Activated T-helper 9 cell treated with anti-CD3 and anti-CD28 coated beads, Interleukin-2, amount 50 U/mL, for 16 hours (primary cell): ENCODE data around the gene SMCO2.

Experiments
- DNase-seq: peaks from one replicate; pipeline ENCODE4 v3.0.0-alpha.2; 2020; ENCODE audit warnings: low read depth

Gene SMCO2

DNA sequence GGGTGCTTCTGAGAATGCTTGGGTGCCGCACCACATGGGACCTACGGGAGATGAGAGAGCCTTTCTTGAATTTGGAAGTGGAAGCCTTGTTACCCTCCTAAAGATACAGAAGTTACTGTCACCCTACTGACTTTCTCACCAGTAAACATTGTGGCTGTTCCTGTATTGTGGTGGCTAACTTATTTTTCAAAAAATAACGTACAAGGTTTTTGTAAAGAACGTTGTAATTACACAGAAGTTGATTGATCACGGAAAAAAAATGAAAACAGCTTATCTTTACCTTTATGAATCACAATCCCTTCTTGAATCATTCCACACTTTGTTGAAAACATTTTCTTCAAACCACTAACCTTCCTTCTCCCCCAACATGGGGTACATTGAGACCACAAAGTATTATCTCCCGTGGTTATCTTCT, 55.5 kb downstream of the SMCO2 start:
- no peak for DNase-seq

- no peak for DNase-seq
Observed at GRCh38 chr12:27504507-27504906, 58.0 kb downstream of the SMCO2 start.

- DNase-seq = no peak
Observed at GRCh38 chr12:27505109-27505508, 58.6 kb downstream of the SMCO2 start.

DNA sequence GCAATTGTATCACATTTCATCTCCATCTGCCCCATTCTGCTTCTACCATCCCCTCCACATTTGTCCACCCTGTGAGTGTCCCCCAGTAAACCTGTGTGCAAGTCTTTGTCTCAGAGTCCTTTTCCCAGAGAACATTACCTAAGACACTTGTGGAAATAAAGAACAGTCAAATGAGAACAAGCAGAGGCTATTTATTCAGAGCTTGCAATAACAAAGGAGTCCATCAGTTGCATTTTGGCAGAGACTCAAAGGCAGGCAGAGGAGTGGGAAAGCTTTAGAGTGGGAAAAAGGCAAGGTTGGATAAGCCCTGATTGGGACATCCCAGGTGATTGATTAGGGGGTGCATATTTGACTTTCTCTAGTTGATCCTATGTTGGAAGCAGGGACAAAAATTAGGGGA, 59.2 kb downstream of the SMCO2 start:
- DNase-seq = no peak

DNA sequence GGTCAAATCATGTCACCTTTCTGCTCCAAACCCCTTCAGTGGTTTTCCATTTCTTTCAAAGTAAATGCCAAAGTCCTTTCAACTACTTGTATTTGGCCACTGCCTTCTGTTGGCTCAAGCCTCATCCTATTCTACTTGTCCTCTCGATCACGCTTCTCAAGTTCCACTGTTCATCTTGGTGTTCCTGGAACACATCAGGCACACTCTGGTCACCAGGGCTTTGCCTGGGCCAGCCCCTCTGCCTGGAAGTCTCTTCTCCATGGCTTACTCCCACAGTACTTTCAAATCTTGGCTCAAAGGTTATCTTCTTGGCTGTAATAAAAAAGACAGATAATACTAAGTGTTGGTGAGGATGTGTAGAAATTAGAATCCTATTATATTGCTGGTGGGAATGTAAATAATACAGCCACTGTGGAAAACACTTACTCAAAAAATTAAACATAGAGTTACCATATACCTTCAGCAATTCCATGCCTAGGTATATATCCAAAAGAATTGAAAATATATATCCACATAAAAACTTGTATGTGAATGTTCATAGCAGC, 60.2 kb downstream of the SMCO2 start:
- no peak for DNase-seq

- DNase-seq = no peak
Observed at GRCh38 chr12:27508736-27509431, 62.3 kb downstream of the SMCO2 start.

DNA sequence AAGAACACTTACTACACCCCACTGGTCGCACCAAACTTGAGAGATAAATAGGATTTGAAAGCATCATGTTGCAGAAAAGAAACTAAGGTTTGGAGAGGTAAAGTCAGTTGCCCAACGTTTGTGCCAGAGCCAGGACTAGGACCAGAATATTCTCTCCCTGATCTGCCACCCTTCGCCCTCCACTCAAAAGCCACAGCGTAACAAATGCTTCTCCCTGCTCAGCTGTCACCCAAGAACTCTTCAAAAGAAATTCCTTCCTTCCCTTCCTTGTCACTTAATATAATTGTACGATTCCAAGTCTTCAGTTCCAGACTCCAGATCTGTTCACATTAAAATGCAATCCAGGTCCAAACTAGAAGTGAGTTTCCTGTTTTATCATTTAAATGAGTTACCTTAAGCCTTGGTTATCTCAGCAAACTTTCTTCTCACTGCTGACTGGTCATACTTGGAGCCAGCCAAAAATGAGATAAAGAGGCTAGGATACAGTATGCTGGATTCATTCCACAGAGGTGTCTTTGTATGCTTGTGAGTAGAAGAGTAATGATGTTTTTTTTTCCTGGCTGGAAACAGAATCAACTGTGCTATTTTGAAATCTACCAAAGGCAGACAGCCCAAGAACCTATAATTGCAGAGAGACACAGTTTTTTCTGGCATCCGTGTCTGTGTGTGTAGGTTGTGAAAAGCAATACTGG, 64.6 kb downstream of the SMCO2 start:
- DNase-seq = no peak

DNA sequence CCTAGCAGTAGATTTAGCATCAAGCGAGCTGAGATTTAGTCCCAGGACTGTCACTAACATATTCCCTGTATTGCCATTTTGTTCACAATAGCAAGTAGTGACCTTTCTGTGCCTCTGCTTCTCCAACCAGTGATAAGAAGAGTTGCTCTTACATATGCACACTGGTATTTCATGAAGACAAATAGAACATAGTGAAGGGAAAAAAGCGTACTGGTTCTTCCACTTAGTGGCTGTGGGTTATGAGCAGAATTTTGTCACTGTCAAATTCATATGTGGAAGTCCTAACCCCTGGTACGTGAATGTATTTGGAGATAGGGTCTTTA, 65.1 kb downstream of the SMCO2 start:
- DNase-seq = no peak

DNA sequence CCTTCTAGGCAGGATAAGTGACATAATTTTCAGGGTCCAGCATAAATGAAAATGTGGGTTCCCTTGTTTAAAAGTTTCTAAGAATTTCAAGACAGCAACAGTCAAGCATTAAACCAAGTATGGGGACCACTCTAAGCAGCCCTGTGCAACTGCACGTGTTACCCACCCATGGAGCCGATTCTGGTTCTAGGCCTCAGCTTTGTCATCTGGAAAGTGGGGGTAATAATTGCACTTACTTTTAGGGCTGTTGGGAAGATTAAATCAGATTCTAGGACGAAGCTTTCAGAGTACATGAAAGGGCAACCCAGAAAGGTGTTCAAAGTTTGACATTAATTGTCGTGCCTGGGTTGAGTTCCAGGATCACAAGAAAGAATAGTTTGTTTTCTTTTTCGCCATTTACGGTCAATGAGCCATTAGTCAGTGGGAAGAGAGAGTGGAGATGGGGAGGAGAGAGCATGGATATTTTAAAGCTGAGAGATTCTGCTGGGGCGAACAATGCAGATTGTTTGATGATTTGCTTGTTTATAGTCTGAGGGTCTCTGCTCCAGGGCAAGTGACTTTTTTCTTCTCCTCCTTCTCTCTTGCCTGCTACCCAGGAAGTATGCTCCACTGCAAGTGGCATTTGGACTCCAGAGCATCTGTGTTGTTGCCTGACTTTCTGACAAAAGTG, 66.8 kb downstream of the SMCO2 start:
- no peak for DNase-seq

- no peak for DNase-seq
Observed at GRCh38 chr12:27515671-27516070, 69.1 kb downstream of the SMCO2 start.

DNA sequence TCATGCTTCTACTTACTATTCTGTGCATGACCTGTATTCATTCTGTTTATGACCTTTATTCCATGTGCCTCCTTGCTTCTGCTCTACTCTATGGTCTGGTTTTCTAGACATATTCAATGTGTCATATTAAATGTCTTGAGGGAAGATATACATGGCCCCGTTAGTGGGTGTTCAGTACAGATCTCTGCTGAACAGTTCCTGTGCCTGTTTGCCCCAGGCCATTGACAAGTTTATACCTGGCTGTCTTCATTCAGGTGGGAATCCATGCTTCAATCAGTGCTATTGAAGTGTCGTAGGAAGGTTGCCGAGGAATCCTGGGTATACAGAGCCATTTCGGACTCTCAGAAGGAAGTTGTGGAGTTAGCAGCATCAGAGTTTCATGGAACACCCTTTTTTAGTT, 70.1 kb downstream of the SMCO2 start:
- DNase-seq = no peak

DNA sequence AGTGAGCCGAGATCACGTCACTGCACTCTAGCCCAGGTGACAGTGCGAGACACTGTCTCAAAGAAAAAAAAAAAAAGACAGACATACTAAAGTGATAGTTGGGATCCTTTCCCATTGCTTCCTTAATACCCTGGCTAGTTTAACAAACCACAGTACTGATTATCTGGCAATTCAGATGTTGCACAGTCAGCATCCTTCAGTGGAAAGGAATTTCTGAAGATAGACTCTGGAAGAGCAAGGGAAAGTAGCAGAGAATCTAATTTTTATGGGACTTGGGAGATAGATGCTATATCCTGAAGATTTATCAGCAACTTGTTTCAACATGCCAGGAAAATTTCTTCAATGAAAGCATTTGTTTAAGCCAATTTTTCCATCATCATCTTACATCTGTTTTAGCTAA, 71.0 kb downstream of the SMCO2 start:
- no peak for DNase-seq

DNA sequence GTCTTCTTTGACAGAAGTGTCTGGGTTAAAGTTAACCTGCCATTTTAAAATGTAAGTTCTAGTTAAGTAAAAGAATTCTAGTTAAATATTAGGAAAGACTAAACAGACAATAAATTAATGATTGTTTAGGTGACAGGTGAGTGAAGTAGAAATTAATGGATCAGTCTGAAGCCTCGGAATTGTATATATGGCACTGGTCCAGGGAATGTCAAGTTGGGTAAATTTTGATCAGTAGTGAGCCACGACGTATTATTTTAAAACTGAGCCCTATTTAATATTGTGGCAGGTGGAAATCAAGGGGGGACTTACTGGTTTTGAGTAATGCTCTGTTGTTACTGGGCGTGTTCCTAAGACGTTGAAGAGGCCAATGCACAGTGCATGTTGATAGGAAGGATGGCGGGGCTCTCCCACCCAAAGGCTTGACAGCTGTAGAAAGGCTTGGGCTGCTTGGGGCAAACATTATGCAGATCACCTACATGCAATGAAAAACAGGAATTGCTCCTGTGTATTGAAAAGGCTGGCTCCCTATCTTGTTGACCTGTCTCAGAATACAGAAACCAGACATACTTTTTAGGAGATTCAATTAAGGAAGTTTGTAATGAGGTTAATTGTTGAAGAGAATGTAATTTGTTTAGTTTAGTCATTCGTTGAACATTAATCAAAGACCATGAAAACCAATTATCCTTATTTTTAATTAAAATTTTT, 71.6 kb downstream of the SMCO2 start:
- DNase-seq = no peak

GRCh38 chr12:27521066-27521465, 74.5 kb downstream of the SMCO2 start:
- no peak for DNase-seq

- no peak for DNase-seq
Observed at GRCh38 chr12:27521981-27522380, 75.4 kb downstream of the SMCO2 start.

DNA sequence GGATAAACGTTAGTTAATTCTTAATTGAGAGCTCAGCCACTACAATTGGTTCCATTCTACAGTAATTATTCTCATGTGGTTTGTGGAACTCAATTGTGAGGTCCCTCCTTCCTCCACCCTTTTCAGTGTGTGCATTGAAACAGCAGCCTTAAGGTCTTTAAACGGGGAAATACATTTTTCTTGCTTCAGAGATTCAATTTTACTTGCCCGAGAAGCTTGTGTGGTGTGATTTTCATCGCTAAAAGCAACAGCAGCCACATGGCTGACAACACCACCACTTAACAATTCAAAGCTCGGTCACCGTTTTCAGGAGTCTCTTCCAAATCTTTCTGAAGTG, 76.7 kb downstream of the SMCO2 start:
- DNase-seq = no peak

GRCh38 chr12:27523642-27524493, 77.3 kb downstream of the SMCO2 start, which contains the start of gene PPFIBP1:
Gene PPFIBP1 (plus strand): TSS chr12:27524206. CDS start chr12:27633397, 109,191 bp downstream.
- peak; percentile 97 for DNase-seq

- no peak for DNase-seq
Observed at GRCh38 chr12:27524494-27524835, 77.9 kb downstream of the SMCO2 start.

DNA sequence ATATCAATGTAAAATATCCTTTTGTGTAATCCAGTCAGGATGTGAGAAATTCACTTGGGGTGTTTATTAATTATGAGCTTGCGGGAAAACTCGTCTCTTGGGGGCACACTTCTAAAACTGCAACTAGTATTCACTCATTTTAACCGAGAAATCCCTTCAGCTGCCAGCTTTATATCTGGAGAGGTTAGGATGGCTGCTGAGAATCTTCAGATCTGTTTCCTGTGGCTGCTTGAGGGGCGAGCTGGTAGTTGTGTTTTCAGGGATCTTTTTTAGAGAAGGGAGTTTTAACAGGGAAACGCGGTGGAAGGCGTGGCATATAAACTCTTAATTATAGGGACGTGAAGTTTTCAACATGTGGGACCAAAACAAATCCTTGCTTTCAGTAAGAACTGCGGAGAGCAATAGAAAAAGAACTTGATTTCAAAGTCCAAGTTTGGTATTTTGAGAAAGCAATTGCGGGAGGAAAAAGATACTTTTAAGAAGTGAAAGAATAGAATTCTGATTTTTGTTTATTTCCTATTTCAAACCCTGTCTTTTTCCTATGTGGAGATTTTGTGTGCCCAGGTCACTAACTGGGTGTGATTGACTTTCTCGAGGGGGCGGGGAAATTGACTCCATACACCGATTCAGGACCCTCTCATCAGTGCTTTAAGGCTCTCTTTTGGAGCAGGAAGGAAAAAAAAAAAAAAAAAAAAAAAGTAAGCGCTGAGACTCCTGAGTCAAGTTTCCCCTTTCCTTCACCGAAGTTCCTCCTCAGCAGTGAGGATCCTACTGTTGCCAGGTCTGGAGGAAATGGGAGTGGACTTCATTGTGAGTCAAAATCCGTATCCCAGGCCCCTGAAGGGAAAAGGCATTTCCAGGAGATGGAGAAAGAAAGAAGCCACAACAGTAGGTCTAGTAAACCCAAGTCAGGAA, 78.6 kb downstream of the SMCO2 start:
- no peak for DNase-seq

- DNase-seq = no peak
Observed at GRCh38 chr12:27527512-27527911, 81.0 kb downstream of the SMCO2 start.

- no peak for DNase-seq
Observed at GRCh38 chr12:27528788-27529187, 82.3 kb downstream of the SMCO2 start.
